ENCODE data around the gene TNP2. TPM values are rescaled to one million over a fixed set of nuclear protein-coding genes. Genes with fewer than 3 reads are reported as not detected.

Gene TNP2
- total and polyA plus RNA-seq, 2 of the 4 experiments (the other 2 are of a cell fraction), result not detected

DNA sequence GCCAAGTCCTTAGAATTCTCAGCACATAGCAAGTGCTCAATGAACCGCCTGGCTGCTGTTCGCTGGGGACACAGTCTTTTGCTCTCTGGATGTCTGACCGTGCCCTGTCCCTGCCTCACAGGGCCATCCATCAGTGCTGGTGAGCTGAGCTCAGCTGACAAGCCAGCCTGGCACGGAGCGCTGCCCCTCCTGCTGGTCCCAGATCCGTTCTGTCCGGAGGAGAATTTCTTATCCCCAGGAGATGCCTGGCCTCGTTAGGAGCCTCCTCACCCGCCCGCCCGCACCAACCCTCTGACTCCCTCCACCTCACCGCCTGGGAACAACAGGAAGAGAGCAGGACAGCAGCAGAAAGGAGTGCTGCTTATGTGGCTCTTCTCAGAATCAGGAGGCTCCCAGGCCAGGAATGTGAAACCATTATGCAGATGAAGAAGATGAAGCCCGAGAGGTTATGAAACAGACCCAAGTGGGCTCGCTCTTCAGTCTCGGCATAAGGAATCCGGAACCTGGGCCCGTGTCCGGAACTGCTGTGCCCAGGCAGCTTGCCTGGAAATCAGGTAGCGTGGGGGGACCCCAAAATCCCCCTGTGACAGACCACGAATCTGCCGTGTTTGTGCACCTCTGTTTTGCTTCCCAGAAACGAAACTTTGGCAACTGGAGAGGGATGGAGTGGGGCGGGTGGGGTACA lies 47.3 kb upstream of the TNP2 start:
- CTCF ChIA-PET, result no interaction called here
- dilution Hi-C loops (cut with HindIII; ENCODE audit: low sequenced_read_pairs, unreplicated experiment) (no loop called here), intact Hi-C loops (cut with micrococcal nuclease) (no loop called here), in situ Hi-C loops (cut with MboI; ENCODE audit: low sequenced_read_pairs) (no loop called here)
- peaks cover 15% of the 10 kb centered on the region for H3K9me1 ChIP-seq (ENCODE audit: insufficient read depth, low read length)
- H3K14ac ChIP-seq (replicated peaks; ENCODE audit: low read depth, low read length), result peak overlapping the region; percentile 47
- H3K4me1 ChIP-seq (ENCODE audit: control insufficient read depth, insufficient read depth, low read length), result peaks cover 22% of the 10 kb centered on the region
- ATAC-seq (ENCODE audit: low read depth), result 0 out of 2 replicates have a peak, but pooled peaks have one; percentile 4
- H3K36me3 ChIP-seq (ENCODE audit: control insufficient read depth, insufficient read depth, low read length), result no peaks in the 10 kb centered on the region
- H3K27ac ChIP-seq (ENCODE audit: insufficient read depth, low read length), result no peak overlapping the region
- peak overlapping the region; percentile 99 for H2AK5ac ChIP-seq (ENCODE audit: low read depth, low read length)
- no peaks in the 10 kb centered on the region for H3K27me3 ChIP-seq (ENCODE audit: control insufficient read depth, insufficient read depth, low read length)
- no peak for DNase-seq
- peak overlapping the region; percentile 93 for H2AK9ac ChIP-seq (replicated peaks; ENCODE audit: low read depth, low read length, poor library complexity)
- H4K8ac ChIP-seq (ENCODE audit: low read depth in 2 of 2, low read length in 2 of 2), result peak overlapping the region; percentile 64 to 79; a peak in 3 of 4 replicates
- no peak overlapping the region for H3K4me2 ChIP-seq (ENCODE audit: low read depth, low read length)
- H2BK120ac ChIP-seq (ENCODE audit: low read depth, low read length), result peak overlapping the region; percentile 99
- H2BK20ac ChIP-seq (ENCODE audit: low read depth, low read length), result peak overlapping the region; percentile 88
- H3K9ac ChIP-seq (ENCODE audit: low read depth, low read length), result no peak overlapping the region
- WGBS, 2 experiments (ENCODE audit: extremely low coverage in 2 of 2, insufficient read length in 1 of 2), result 83% methylated on average over 12 of the region's 23 CpGs; no CpG with 5 or more reads in 1 of the 2 experiments
- H3K9me3 ChIP-seq (ENCODE audit: control insufficient read depth, insufficient read depth, low read length), result no peaks in the 10 kb centered on the region
- no peaks in the 10 kb centered on the region for H4K20me1 ChIP-seq (ENCODE audit: insufficient read depth, low read length)
- H2AFZ ChIP-seq (replicated peaks; ENCODE audit: low read length, poor library complexity), result peak overlapping the region; percentile 83
- H3K4ac ChIP-seq (ENCODE audit: low read depth, low read length), result peak overlapping the region; percentile 93
- no peak overlapping the region for H2BK5ac ChIP-seq (ENCODE audit: low read depth, low read length, poor library complexity, severe bottlenecking)
- no TSS peak for BruUV-seq (replicated peaks)
- POLR2A ChIA-PET (ENCODE audit: unreplicated experiment), result no interaction called here
- H4K91ac ChIP-seq (ENCODE audit: insufficient read depth, low read depth, low read length), result peak overlapping the region; percentile 89
- TF ChIP-seq, protein P1, sequence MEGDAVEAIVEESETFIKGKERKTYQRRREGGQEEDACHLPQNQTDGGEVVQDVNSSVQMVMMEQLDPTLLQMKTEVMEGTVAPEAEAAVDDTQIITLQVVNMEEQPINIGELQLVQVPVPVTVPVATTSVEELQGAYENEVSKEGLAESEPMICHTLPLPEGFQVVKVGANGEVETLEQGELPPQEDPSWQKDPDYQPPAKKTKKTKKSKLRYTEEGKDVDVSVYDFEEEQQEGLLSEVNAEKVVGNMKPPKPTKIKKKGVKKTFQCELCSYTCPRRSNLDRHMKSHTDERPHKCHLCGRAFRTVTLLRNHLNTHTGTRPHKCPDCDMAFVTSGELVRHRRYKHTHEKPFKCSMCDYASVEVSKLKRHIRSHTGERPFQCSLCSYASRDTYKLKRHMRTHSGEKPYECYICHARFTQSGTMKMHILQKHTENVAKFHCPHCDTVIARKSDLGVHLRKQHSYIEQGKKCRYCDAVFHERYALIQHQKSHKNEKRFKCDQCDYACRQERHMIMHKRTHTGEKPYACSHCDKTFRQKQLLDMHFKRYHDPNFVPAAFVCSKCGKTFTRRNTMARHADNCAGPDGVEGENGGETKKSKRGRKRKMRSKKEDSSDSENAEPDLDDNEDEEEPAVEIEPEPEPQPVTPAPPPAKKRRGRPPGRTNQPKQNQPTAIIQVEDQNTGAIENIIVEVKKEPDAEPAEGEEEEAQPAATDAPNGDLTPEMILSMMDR (conservative IDR thresholded peaks at IDR 0.05; ENCODE audit: low read depth, low read length), result no peak
- TF ChIP-seq, protein P2, sequence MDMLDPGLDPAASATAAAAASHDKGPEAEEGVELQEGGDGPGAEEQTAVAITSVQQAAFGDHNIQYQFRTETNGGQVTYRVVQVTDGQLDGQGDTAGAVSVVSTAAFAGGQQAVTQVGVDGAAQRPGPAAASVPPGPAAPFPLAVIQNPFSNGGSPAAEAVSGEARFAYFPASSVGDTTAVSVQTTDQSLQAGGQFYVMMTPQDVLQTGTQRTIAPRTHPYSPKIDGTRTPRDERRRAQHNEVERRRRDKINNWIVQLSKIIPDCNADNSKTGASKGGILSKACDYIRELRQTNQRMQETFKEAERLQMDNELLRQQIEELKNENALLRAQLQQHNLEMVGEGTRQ (IDR thresholded peaks at IDR 0.05; ENCODE audit: low read depth, low read length), result no peak
- TF ChIP-seq POLR2A (IDR thresholded peaks at IDR 0.05; ENCODE audit: low read depth, low read length), result no peak
- no peak for TF ChIP-seq SMC3 (IDR thresholded peaks at IDR 0.05; ENCODE audit: low read depth, low read length)
- no peak for TF ChIP-seq RFX5 (IDR thresholded peaks at IDR 0.05; ENCODE audit: low read depth, low read length)
- no peak for TF ChIP-seq MXI1 (IDR thresholded peaks at IDR 0.05; ENCODE audit: borderline replicate concordance, low read depth, low read length)
- TF ChIP-seq, protein P3, sequence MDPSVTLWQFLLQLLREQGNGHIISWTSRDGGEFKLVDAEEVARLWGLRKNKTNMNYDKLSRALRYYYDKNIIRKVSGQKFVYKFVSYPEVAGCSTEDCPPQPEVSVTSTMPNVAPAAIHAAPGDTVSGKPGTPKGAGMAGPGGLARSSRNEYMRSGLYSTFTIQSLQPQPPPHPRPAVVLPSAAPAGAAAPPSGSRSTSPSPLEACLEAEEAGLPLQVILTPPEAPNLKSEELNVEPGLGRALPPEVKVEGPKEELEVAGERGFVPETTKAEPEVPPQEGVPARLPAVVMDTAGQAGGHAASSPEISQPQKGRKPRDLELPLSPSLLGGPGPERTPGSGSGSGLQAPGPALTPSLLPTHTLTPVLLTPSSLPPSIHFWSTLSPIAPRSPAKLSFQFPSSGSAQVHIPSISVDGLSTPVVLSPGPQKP (IDR thresholded peaks at IDR 0.05; ENCODE audit: borderline replicate concordance, low read depth, low read length), result no peak
- no peak for TF ChIP-seq FOS (IDR thresholded peaks at IDR 0.05; ENCODE audit: low read depth, low read length)
- TF ChIP-seq MAFK (IDR thresholded peaks at IDR 0.05; ENCODE audit: low read depth, low read length), result no peak
- no peak for TF ChIP-seq CEBPB (IDR thresholded peaks at IDR 0.05; ENCODE audit: low read depth, low read length)
- TF ChIP-seq BHLHE40 (IDR thresholded peaks at IDR 0.05; ENCODE audit: low read depth, low read length), result no peak
- TF ChIP-seq CHD1 (IDR thresholded peaks at IDR 0.05; ENCODE audit: low read depth, low read length), result no peak
- no peak overlapping the region for H3K4me3 ChIP-seq (ENCODE audit: insufficient read depth, low read depth, low read length)
- H3K56ac ChIP-seq (ENCODE audit: extremely low read depth, insufficient read depth, low read length), result no peak overlapping the region
- peak overlapping the region; percentile 63 for H3K23ac ChIP-seq (ENCODE audit: low read depth, low read length)
- peaks cover 0 to 5% of the 10 kb centered on the region in 2 experiments; a peak in 2 of 4 replicates for H3K79me1 ChIP-seq (ENCODE audit: low read depth in 1 of 2, low read length in 2 of 2)
- H3K18ac ChIP-seq (ENCODE audit: low read depth, low read length), result no peak overlapping the region
- peak overlapping the region; percentile 37 for H4K5ac ChIP-seq (ENCODE audit: low read depth, low read length)
- peak overlapping the region; percentile 98; the same call in 2 of the 3 replicates for H2BK15ac ChIP-seq (ENCODE audit: low read depth, low read length)
